Hematopoietic multipotent progenitor cell treated with erythropoietin and hydrocortisone succinate and interleukin-3 and kit ligand, for 15 days (in vitro differentiated cells): Measurements from ENCODE around the gene ARHGEF18.
"Not testable (repeated sequence)": the region's sequence is repeated elsewhere in the genome, so short reads cannot be mapped to it uniquely, and the experiment has no call there.

Experiments
- DNase-seq: peaks from one replicate; pipeline ENCODE4 v3.0.0-alpha.2; 2015; ENCODE audit warnings: low spot score

The ARHGEF18 gene

GRCh38 chr19:7349231-7349591 is 474 bp downstream of the ARHGEF18 start:
- no peak for DNase-seq

- DNase-seq: no peak
These were observed 1.4 kb downstream of the ARHGEF18 start for GRCh38 chr19:7349961-7350711.

GRCh38 chr19:7351861-7352260 is 3.1 kb downstream of the ARHGEF18 start:
- no peak for DNase-seq

GRCh38 chr19:7355151-7355820 is 6.5 kb downstream of the ARHGEF18 start:
- DNase-seq: no peak

GRCh38 chr19:7355871-7356270 is 7.1 kb downstream of the ARHGEF18 start:
- DNase-seq: no peak

- DNase-seq: no peak
These were observed 8.3 kb downstream of the ARHGEF18 start for GRCh38 chr19:7356899-7357627.

GRCh38 chr19:7358102-7358597 is 9.4 kb downstream of the ARHGEF18 start:
- DNase-seq: no peak

- DNase-seq: no peak
These were observed 11.8 kb downstream of the ARHGEF18 start for GRCh38 chr19:7360393-7360984.

- no peak for DNase-seq
These were observed 14.5 kb downstream of the ARHGEF18 start for GRCh38 chr19:7363225-7363624.

GRCh38 chr19:7366701-7367420 is 18.1 kb downstream of the ARHGEF18 start:
- DNase-seq: peak; percentile 57

- DNase-seq: no peak
These were observed 19.7 kb downstream of the ARHGEF18 start for GRCh38 chr19:7368456-7368855.

- DNase-seq: not testable (repeated sequence)
These were observed 20.1 kb downstream of the ARHGEF18 start for GRCh38 chr19:7368866-7369265.

- DNase-seq: no peak
These were observed 21.8 kb downstream of the ARHGEF18 start for GRCh38 chr19:7370546-7370945.

- DNase-seq: no peak
These were observed 22.3 kb downstream of the ARHGEF18 start for GRCh38 chr19:7371001-7371400.

- no peak for DNase-seq
These were observed 24.1 kb downstream of the ARHGEF18 start for GRCh38 chr19:7372810-7373209.

GRCh38 chr19:7373862-7374261 is 25.1 kb downstream of the ARHGEF18 start:
- peak; percentile 46 for DNase-seq

- DNase-seq: no peak
These were observed 27.6 kb downstream of the ARHGEF18 start for GRCh38 chr19:7376151-7376852.

GRCh38 chr19:7377196-7377595 is 28.5 kb downstream of the ARHGEF18 start:
- DNase-seq: no peak

- no peak for DNase-seq
These were observed 32.3 kb downstream of the ARHGEF18 start for GRCh38 chr19:7381073-7381390.

- no peak for DNase-seq
These were observed 34.0 kb downstream of the ARHGEF18 start for GRCh38 chr19:7382694-7383093.

- no peak for DNase-seq
These were observed 34.5 kb downstream of the ARHGEF18 start for GRCh38 chr19:7383284-7383683.
